WTC11 (cell line): Measurements from ENCODE around the gene TTC14. TPM values are rescaled to one million over a fixed set of nuclear protein-coding genes. Genes with fewer than 3 reads are reported as not detected.
"Not testable (repeated sequence)": the region's sequence is repeated elsewhere in the genome, so short reads cannot be mapped to it uniquely, and the experiment has no call there.

Experiments
- ATAC-seq: fragments of 200-7000 bp; cut with Tn5 transposase; 2 replicates; pipeline ENCODE4 v1.10.0; 2021; ENCODE audit warnings: mild to moderate bottlenecking, moderate library complexity
- CTCF ChIA-PET: fragments of 300-600 bp; sonication (Branson Sonifier 250); formaldehyde crosslinking; loops from one replicate; lab custom pipeline; 2021; ENCODE audit warnings: antibody characterized with exemption; lab: Charles Lee
- POLR2A ChIA-PET: fragments of 350-600 bp; sonication (Branson Sonifier 250); formaldehyde crosslinking; loops from one replicate; lab custom pipeline; 2021; ENCODE audit warnings: antibody characterized with exemption; lab: Charles Lee
- DNase-seq: peaks from one replicate; pipeline ENCODE4 v3.0.0; 2021; ENCODE audit warnings: low spot score
- H3K27ac Mint-ChIP-seq: 2 replicates; pipeline ENCODE4 v1.8.0; 2021; ENCODE audit warnings: mixed read lengths
- H3K27me3 Mint-ChIP-seq: 2 replicates; pipeline ENCODE4 v1.8.0; 2021; ENCODE audit warnings: low read depth, mild to moderate bottlenecking, moderate library complexity, mixed read lengths
- H3K36me3 Mint-ChIP-seq: 2 replicates; pipeline ENCODE4 v1.8.0; 2021; ENCODE audit warnings: mixed read lengths
- H3K4me1 Mint-ChIP-seq: 2 replicates; pipeline ENCODE4 v1.8.0; 2022; ENCODE audit warnings: mixed read lengths
- H3K4me3 Mint-ChIP-seq: 2 replicates; pipeline ENCODE4 v1.8.0; 2021; ENCODE audit warnings: mild to moderate bottlenecking, moderate library complexity, mixed read lengths
- H3K9me3 Mint-ChIP-seq: 2 replicates; pipeline ENCODE4 v1.8.0; 2021; ENCODE audit warnings: mixed read lengths
- ETV6 ChIP-seq: sonication (generic); formaldehyde crosslinking; IDR thresholded peaks from 2 replicates; pipeline ENCODE4 v1.8.1; 2022; ENCODE audit warnings: mild to moderate bottlenecking, missing genetic modification reagents
- GRHL2 ChIP-seq: fragments of 250-450 bp; sonication (Bioruptor Pico); IDR thresholded peaks from 2 replicates; pipeline ENCODE4 v1.8.0; 2022; ENCODE audit warnings: mild to moderate bottlenecking, moderate library complexity; ENCODE audit not compliant: insufficient replicate concordance, severe bottlenecking
- GTF2I ChIP-seq: fragments of 250-450 bp; sonication (Bioruptor Pico); conservative IDR thresholded peaks from 2 replicates; pipeline ENCODE4 v1.4.0; 2021; ENCODE audit warnings: mild to moderate bottlenecking
- HMGA2 ChIP-seq: fragments of 250-450 bp; sonication (Bioruptor Pico); IDR thresholded peaks from 2 replicates; pipeline ENCODE4 v1.4.0; 2021; ENCODE audit warnings: mild to moderate bottlenecking, moderate library complexity
- IRF2 ChIP-seq: sonication (generic); formaldehyde crosslinking; IDR thresholded peaks from 2 replicates; pipeline ENCODE4 v1.8.0; 2022; ENCODE audit warnings: low read depth, missing genetic modification reagents, borderline replicate concordance
- NFE2L1 ChIP-seq: sonication (generic); formaldehyde crosslinking; IDR thresholded peaks from 2 replicates; pipeline ENCODE4 v1.8.1; 2023; ENCODE audit warnings: missing genetic modification reagents
- OVOL2 ChIP-seq: fragments of 250-450 bp; sonication (Bioruptor Pico); IDR thresholded peaks from 2 replicates; pipeline ENCODE4 v1.9.0; 2021; ENCODE audit warnings: mild to moderate bottlenecking, borderline replicate concordance
- RORB ChIP-seq: fragments of 250-450 bp; sonication (Bioruptor Pico); IDR thresholded peaks from 2 replicates; pipeline ENCODE4 v1.9.0; 2021; ENCODE audit warnings: mild to moderate bottlenecking
- ZNF121 ChIP-seq: sonication (generic); formaldehyde crosslinking; IDR thresholded peaks from 2 replicates; pipeline ENCODE4 v1.8.0; 2023; ENCODE audit warnings: missing genetic modification reagents
- ZNF219 ChIP-seq: sonication (generic); formaldehyde crosslinking; IDR thresholded peaks from 2 replicates; pipeline ENCODE4 v1.8.0; 2023; ENCODE audit warnings: missing genetic modification reagents, mild to moderate bottlenecking, borderline replicate concordance
- total RNA-seq: library from RNA; stranded (reverse); gene quantifications from 3 replicates; pipeline ENCODE4 v1.2.3, GENCODE V29; 2021
- TF ChIP-seq, protein P1 (sequence below): sonication (generic); formaldehyde crosslinking; IDR thresholded peaks from 2 replicates; pipeline ENCODE4 v1.8.1; 2022; ENCODE audit warnings: low read depth, mild to moderate bottlenecking, moderate library complexity, missing genetic modification reagents, borderline replicate concordance
- TF ChIP-seq, protein P2 (sequence below): sonication (generic); formaldehyde crosslinking; IDR thresholded peaks from 2 replicates; pipeline ENCODE4 v1.8.1; 2022; ENCODE audit warnings: low read depth, missing genetic modification reagents, borderline replicate concordance
- TF ChIP-seq, protein P3 (sequence below): sonication (generic); formaldehyde crosslinking; IDR thresholded peaks from 2 replicates; pipeline ENCODE4 v1.8.1; 2022; ENCODE audit warnings: mild to moderate bottlenecking, moderate library complexity, missing genetic modification reagents
- TF ChIP-seq, protein P4 (sequence below): sonication (generic); formaldehyde crosslinking; IDR thresholded peaks from 2 replicates; pipeline ENCODE4 v1.8.1; 2023; ENCODE audit warnings: mild to moderate bottlenecking, missing genetic modification reagents, borderline replicate concordance
- TF ChIP-seq, protein P5 (sequence below): fragments of 250-450 bp; sonication (Bioruptor Pico); IDR thresholded peaks from 2 replicates; pipeline ENCODE4 v2.1.2; 2022; ENCODE audit warnings: mild to moderate bottlenecking, moderate library complexity

Gene TTC14
- total RNA-seq, 1 experiment from 2014 or later = 26.0 TPM

DNA sequence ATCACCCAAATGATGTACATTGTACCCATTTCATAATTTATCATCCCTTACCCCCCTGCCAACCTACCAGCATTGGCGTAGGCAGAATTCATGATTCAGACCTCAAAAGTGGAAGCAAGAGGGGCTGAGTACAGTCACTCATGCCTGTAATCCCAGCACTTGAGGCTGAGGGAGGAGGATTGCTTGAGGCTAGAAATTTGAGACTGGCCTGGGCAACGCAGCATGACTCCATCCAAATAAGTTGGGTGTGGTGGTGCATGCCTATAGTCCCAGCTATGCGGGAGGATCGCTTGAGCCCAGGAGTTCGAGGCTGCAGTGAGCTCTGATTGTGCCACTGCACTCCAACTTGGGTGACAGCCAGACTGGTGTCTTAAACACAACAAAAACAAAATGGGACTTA lies 10.4 kb downstream of the TTC14 start (continued):
- TF ChIP-seq, protein P1, sequence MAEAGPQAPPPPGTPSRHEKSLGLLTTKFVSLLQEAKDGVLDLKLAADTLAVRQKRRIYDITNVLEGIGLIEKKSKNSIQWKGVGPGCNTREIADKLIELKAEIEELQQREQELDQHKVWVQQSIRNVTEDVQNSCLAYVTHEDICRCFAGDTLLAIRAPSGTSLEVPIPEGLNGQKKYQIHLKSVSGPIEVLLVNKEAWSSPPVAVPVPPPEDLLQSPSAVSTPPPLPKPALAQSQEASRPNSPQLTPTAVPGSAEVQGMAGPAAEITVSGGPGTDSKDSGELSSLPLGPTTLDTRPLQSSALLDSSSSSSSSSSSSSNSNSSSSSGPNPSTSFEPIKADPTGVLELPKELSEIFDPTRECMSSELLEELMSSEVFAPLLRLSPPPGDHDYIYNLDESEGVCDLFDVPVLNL (CRISPR knock-in tag) = no peak
- TF ChIP-seq, protein P2, sequence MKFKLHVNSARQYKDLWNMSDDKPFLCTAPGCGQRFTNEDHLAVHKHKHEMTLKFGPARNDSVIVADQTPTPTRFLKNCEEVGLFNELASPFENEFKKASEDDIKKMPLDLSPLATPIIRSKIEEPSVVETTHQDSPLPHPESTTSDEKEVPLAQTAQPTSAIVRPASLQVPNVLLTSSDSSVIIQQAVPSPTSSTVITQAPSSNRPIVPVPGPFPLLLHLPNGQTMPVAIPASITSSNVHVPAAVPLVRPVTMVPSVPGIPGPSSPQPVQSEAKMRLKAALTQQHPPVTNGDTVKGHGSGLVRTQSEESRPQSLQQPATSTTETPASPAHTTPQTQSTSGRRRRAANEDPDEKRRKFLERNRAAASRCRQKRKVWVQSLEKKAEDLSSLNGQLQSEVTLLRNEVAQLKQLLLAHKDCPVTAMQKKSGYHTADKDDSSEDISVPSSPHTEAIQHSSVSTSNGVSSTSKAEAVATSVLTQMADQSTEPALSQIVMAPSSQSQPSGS (CRISPR knock-in tag) = no peak
- TF ChIP-seq HMGA2 (CRISPR knock-in tag) (no peak), ETV6 (CRISPR knock-in tag) (no peak), RORB (CRISPR knock-in tag) (no peak), IRF2 (CRISPR knock-in tag) (no peak), NFE2L1 (CRISPR knock-in tag) (no peak), ZNF219 (no peak), ZNF121 (CRISPR knock-in tag) (no peak)

DNA sequence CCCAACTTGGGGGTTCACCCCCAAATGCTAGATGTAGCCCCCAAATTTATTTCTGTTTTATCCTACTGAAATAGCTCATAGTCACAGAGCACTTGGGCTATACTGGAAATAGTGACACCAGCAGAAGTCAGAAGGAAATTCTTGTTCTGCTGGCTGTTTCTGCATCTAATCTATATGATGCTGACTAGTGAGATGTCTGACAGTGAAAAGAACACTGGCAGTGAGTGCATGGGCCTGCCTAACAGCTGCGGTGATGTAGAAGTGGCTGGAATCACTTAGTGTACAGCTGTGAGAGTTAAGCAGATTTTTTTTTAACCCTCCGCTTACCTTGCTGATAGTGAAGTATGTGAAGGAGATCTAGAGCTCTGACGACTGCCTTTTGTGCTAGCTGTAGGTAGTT lies 14.0 kb downstream of the TTC14 start:
- ATAC-seq (no peak), DNase-seq (no peak)
- POLR2A ChIA-PET = no interaction called here
- no peaks in the 10 kb centered on the region for H3K9me3 Mint-ChIP-seq
- no peaks in the 10 kb centered on the region for H3K4me1 Mint-ChIP-seq
- CTCF ChIA-PET = interaction anchor here (1.3 kb wide), 1 partner anchor 9 kb away, joined by 4 read pairs; no protein-coding TSS in a partner anchor
- H3K36me3 Mint-ChIP-seq = peaks cover 16% of the 10 kb centered on the region
- no peak overlapping the region for H3K4me3 Mint-ChIP-seq
- TF ChIP-seq GTF2I (CRISPR knock-in tag) = no peak
- TF ChIP-seq, protein P3, sequence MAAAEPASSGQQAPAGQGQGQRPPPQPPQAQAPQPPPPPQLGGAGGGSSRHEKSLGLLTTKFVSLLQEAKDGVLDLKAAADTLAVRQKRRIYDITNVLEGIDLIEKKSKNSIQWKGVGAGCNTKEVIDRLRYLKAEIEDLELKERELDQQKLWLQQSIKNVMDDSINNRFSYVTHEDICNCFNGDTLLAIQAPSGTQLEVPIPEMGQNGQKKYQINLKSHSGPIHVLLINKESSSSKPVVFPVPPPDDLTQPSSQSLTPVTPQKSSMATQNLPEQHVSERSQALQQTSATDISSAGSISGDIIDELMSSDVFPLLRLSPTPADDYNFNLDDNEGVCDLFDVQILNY (CRISPR knock-in tag) = no peak
- no peak for TF ChIP-seq OVOL2 (CRISPR knock-in tag)
- no peak for TF ChIP-seq IRF2 (CRISPR knock-in tag)
- TF ChIP-seq, protein P4, sequence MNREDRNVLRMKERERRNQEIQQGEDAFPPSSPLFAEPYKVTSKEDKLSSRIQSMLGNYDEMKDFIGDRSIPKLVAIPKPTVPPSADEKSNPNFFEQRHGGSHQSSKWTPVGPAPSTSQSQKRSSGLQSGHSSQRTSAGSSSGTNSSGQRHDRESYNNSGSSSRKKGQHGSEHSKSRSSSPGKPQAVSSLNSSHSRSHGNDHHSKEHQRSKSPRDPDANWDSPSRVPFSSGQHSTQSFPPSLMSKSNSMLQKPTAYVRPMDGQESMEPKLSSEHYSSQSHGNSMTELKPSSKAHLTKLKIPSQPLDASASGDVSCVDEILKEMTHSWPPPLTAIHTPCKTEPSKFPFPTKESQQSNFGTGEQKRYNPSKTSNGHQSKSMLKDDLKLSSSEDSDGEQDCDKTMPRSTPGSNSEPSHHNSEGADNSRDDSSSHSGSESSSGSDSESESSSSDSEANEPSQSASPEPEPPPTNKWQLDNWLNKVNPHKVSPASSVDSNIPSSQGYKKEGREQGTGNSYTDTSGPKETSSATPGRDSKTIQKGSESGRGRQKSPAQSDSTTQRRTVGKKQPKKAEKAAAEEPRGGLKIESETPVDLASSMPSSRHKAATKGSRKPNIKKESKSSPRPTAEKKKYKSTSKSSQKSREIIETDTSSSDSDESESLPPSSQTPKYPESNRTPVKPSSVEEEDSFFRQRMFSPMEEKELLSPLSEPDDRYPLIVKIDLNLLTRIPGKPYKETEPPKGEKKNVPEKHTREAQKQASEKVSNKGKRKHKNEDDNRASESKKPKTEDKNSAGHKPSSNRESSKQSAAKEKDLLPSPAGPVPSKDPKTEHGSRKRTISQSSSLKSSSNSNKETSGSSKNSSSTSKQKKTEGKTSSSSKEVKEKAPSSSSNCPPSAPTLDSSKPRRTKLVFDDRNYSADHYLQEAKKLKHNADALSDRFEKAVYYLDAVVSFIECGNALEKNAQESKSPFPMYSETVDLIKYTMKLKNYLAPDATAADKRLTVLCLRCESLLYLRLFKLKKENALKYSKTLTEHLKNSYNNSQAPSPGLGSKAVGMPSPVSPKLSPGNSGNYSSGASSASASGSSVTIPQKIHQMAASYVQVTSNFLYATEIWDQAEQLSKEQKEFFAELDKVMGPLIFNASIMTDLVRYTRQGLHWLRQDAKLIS (CRISPR knock-in tag) = no peak
- TF ChIP-seq, protein P5, sequence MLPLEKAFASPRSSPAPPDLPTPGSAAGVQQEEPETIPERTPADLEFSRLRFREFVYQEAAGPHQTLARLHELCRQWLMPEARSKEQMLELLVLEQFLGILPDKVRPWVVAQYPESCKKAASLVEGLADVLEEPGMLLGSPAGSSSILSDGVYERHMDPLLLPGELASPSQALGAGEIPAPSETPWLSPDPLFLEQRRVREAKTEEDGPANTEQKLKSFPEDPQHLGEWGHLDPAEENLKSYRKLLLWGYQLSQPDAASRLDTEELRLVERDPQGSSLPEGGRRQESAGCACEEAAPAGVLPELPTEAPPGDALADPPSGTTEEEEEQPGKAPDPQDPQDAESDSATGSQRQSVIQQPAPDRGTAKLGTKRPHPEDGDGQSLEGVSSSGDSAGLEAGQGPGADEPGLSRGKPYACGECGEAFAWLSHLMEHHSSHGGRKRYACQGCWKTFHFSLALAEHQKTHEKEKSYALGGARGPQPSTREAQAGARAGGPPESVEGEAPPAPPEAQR (CRISPR knock-in tag) = no peak
- TF ChIP-seq, all 79 proteins: peak for 0
- H3K27me3 Mint-ChIP-seq = no peaks in the 10 kb centered on the region
- H3K27ac Mint-ChIP-seq = no peak overlapping the region

DNA sequence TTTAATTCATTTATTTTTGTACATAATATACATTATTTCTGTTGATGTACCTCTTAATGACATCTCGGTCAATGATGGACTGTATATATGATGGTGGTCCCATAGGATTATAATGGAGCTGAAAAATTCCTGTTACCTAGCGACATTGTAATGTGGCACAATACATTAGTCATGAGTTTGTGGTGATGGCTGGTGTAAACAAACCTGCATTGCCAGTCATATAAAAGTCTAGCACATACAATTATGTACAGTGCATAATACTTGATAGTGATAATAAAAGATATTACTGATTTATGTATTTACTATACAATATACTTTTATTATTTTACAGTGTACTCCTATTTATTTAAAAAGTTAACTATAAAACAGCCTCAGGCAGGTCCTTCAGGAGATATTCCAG lies 15.1 kb downstream of the TTC14 start:
- Mint-ChIP-seq H3K36me3 (peaks cover 10% of the 10 kb centered on the region), H3K4me3 (no peak overlapping the region), H3K27ac (no peak overlapping the region), H3K27me3 (no peaks in the 10 kb centered on the region), H3K9me3 (no peaks in the 10 kb centered on the region), H3K4me1 (no peaks in the 10 kb centered on the region)
- DNase-seq = no peak
- ATAC-seq = no peak
- TF ChIP-seq GRHL2 (CRISPR knock-in tag) = no peak
- ChIA-PET POLR2A (no interaction called here), CTCF (no interaction called here)

DNA sequence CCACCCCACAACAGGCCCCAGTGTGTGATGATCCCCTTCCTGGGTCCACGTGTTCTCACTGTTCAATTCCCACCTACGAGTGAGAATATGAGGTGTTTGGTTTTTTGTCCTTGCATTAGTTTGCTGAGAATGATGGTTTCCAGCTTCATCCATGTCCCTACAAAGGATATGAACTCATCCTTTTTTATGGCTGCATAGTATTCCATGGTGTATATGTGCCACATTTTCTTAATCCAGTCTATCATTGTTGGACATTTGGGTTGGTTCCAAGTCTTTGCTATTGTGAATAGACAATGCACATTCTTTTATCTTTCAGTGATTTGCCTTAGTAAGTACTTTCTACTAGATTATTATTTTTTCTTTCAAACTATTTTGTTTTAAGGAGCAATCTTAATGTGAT lies 16.6 kb downstream of the TTC14 start:
- H3K27me3 Mint-ChIP-seq, DNase-seq, H3K27ac Mint-ChIP-seq, H3K4me3 Mint-ChIP-seq, H3K36me3 Mint-ChIP-seq, ATAC-seq, H3K9me3 Mint-ChIP-seq, H3K4me1 Mint-ChIP-seq, CTCF ChIA-PET, POLR2A ChIA-PET: not testable (repeated sequence)
